Sigmoid colon (tissue), 7 donors: ENCODE data around the gene DYRK1A. TPM values are rescaled to one million over a fixed set of nuclear protein-coding genes. Genes with fewer than 3 reads are reported as not detected.

Source experiments
- DNase-seq: peaks from one replicate; pipeline ENCODE4 v3.0.0-alpha.2; 2019
- H3K27ac ChIP-seq, 4 donors: fragments of 200-600 bp; sonication (generic); one replicate each; pipeline ENCODE4 v1.5.1; 2016 to 2019; ENCODE audit warnings: mild to moderate bottlenecking in 1 of 4
- H3K27me3 ChIP-seq, 3 donors: fragments of 200-600 bp; sonication (generic); one replicate each; pipeline ENCODE4 v1.5.1; 2019; ENCODE audit warnings: mild to moderate bottlenecking in 1 of 3
- H3K36me3 ChIP-seq, 4 donors: fragments of 200-600 bp; sonication (generic); one replicate each; pipeline ENCODE4 v1.5.1; 2016 to 2019
- H3K4me1 ChIP-seq, 4 donors: fragments of 200-600 bp; sonication (generic); one replicate each; pipeline ENCODE4 v1.5.1; 2017 to 2019
- H3K4me3 ChIP-seq, 4 donors: fragments of 200-600 bp; sonication (generic); one replicate each; pipeline ENCODE4 v1.5.1; 2017 to 2019; ENCODE audit warnings: mild to moderate bottlenecking in 2 of 4, moderate library complexity in 1 of 4
- H3K9me3 ChIP-seq, 4 donors: fragments of 200-600 bp in 3 of 4; sonication (generic) in 3 of 4; one replicate each; pipeline versions ENCODE4 v1.5.1 to v1.6.1; 2013 to 2019
- CTCF ChIP-seq, 4 experiments: fragments of 450-650 bp in 3 of 4; fragments of 200-600 bp in 1 of 4; IDR thresholded peaks; one replicate each; pipeline ENCODE4 v1.5.1; 2016 to 2019; ENCODE audit warnings: antibody characterized with exemption in 4 of 4, mild to moderate bottlenecking in 3 of 4, moderate library complexity in 2 of 4
- EP300 ChIP-seq, 4 donors: sonication (generic); formaldehyde crosslinking; IDR thresholded peaks; one replicate each; pipeline ENCODE4 v1.6.1; 2017; ENCODE audit warnings: antibody characterized with exemption in 4 of 4
- POLR2A ChIP-seq, 2 donors: fragments of 450-650 bp; IDR thresholded peaks; one replicate each; pipeline ENCODE4 v1.6.1; 2016; ENCODE audit warnings: antibody characterized with exemption in 2 of 2, mild to moderate bottlenecking in 2 of 2, moderate library complexity in 2 of 2
- POLR2AphosphoS5 ChIP-seq, 4 donors: sonication (generic); formaldehyde crosslinking; IDR thresholded peaks; one replicate each; pipeline ENCODE4 v1.6.1; 2017; ENCODE audit warnings: antibody characterized with exemption in 4 of 4
- WGBS, 2 donors: extraction: QIAGEN DNeasy Blood & Tissue Kit; methylation state at CpG; one replicate each; pipeline ENCODE4 v1.1.7; 2013; 5-methylcytosine and 5-hydroxymethylcytosine counted together
- intact Hi-C: fragments of 100-400 bp; cut with DNase I; formaldehyde crosslinking; loops from one replicate; pipeline ENCODE4 v1.15.1; 2023
- polyA plus RNA-seq, 3 donors: library from polyadenylated mRNA; stranded (reverse); fragments of 200-250 nt; gene quantifications; one replicate each; pipeline ENCODE4 v1.2.3, GENCODE V29; 2013
- total RNA-seq, 4 donors: library from RNA; depleted of rRNA; stranded (reverse); fragments of >200 nt; gene quantifications; one replicate each; pipeline ENCODE4 v1.1.0, GENCODE V29; 2016
- donor health status: healthy with polysubstance abuse.
- donor health status: Bipolar disorder and iron deficiency.
- donor health status: healthy.

DYRK1A gene
- total and polyA plus RNA-seq, 7 donors: 11.4 to 74.1 (median 62.9) TPM

DNA sequence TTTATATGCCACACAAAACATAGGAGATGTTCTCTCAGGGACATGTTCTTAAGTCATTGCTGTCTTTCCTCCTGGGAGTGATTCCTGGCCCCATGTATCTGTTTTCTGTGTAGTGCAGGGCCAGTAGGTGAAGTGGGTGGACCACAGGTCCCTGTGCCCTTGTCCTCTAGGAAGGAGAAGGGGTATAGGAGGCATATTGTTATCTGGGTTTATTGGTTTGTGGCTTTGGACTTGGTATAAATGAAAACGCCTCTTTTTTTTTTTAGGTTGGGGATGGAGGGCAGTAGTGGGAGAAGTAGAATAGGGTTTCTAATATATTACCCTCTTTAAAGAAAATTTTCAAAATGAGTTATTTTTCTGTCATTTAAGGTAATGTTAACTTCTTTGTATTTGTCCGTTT, 29.4 kb downstream of the DYRK1A start:
- intact Hi-C loops: no loop called here
- DNase-seq: no peak
- H3K4me3 ChIP-seq: no peak overlapping the region
- TF ChIP-seq POLR2A (IDR thresholded peaks at IDR 0.05) (no peak), CTCF (IDR thresholded peaks at IDR 0.05) (no peak), EP300 (IDR thresholded peaks at IDR 0.05) (no peak), POLR2AphosphoS5 (IDR thresholded peaks at IDR 0.05) (no peak)
- H3K9me3 ChIP-seq: no peaks in the 10 kb centered on the region
- peaks cover 0 to 99% (median 83%) of the 10 kb centered on the region in 4 donors for H3K4me1 ChIP-seq
- WGBS, 2 donors: 80 to 83% methylated on average over 2 of the region's 2 CpGs
- H3K27ac ChIP-seq: no peak overlapping the region
- no peaks in the 10 kb centered on the region for H3K27me3 ChIP-seq
- H3K36me3 ChIP-seq: no peaks in the 10 kb centered on the region

GRCh38 chr21:37396855-37397254, 30.3 kb downstream of the DYRK1A start:
- intact Hi-C loops: no loop called here
- no peak for TF ChIP-seq POLR2A (IDR thresholded peaks at IDR 0.05)
- no peak for TF ChIP-seq POLR2AphosphoS5 (IDR thresholded peaks at IDR 0.05)
- no peak for TF ChIP-seq CTCF (IDR thresholded peaks at IDR 0.05)
- TF ChIP-seq EP300 (IDR thresholded peaks at IDR 0.05): no peak
- Histone ChIP-seq H3K4me1 (peaks cover 0 to 90% (median 75%) of the 10 kb centered on the region in 4 donors), H3K36me3 (no peaks in the 10 kb centered on the region), H3K9me3 (no peaks in the 10 kb centered on the region), H3K27me3 (no peaks in the 10 kb centered on the region), H3K4me3 (no peak overlapping the region), H3K27ac (no peak overlapping the region)
- WGBS, 2 donors: 91 to 93% methylated on average over 6 of the region's 6 CpGs
- DNase-seq: no peak

- Histone ChIP-seq H3K4me1 (peaks cover 0 to 76% (median 61%) of the 10 kb centered on the region in 4 donors), H3K27ac (no peak overlapping the region), H3K4me3 (no peak overlapping the region), H3K36me3 (no peaks in the 10 kb centered on the region), H3K9me3 (peaks cover 0 to 2% (median 0%) of the 10 kb centered on the region in 4 donors), H3K27me3 (no peaks in the 10 kb centered on the region)
- no peak for DNase-seq
- 71 to 89% methylated on average over 5 of the region's 5 CpGs for WGBS, 2 donors
- TF ChIP-seq POLR2AphosphoS5 (IDR thresholded peaks at IDR 0.05) (no peak), CTCF (IDR thresholded peaks at IDR 0.05) (no peak), EP300 (IDR thresholded peaks at IDR 0.05) (no peak), POLR2A (IDR thresholded peaks at IDR 0.05) (no peak)
- intact Hi-C loops: no loop called here
Measured at GRCh38 chr21:37398697-37399096, 32.1 kb downstream of the DYRK1A start.

DNA sequence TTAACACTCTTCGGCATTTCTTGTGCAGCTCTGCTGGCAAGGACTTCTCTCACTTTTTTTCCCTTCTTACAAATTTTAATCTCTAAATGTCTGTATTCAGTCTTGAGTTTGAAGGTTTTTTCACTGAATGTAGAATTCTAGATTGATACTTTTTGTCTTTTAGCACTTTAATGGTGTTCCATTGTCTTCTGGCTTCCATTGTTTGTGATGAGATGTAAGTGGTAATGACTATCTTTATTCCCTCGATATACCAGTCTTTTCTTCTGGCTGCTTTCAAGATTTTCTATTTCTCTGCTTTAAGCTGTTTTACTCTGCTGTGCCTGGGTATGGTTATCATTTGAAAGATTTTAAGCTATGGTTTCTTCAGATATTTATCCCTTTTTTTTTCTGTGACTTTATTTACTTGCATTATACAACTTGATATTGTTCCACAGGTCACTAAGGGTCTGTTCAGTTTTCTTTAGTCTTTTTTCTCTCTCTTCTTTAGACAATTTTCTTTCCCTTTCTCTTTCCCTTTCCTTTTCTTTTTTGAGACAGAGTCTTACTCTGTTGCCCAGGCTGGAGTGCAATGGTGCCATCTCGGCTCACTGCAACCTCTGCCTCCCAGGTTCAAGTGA, 35.8 kb downstream of the DYRK1A start:
- no peaks in the 10 kb centered on the region for H3K27me3 ChIP-seq
- TF ChIP-seq EP300 (IDR thresholded peaks at IDR 0.05) (no peak), POLR2AphosphoS5 (IDR thresholded peaks at IDR 0.05) (no peak), POLR2A (IDR thresholded peaks at IDR 0.05) (no peak), CTCF (IDR thresholded peaks at IDR 0.05) (no peak)

More for the DNA sequence above, 35.8 kb downstream of the DYRK1A start:
- no peak for DNase-seq
- H3K36me3 ChIP-seq: no peaks in the 10 kb centered on the region
- whole genome bisulfite sequencing, 2 donors: 95 to 97% methylated on average over 3 of the region's 3 CpGs
- H3K4me1 ChIP-seq: peaks cover 0 to 68% (median 56%) of the 10 kb centered on the region in 4 donors
- intact Hi-C loops: no loop called here
- no peak overlapping the region for H3K27ac ChIP-seq
- H3K9me3 ChIP-seq: peaks cover 0 to 2% (median 0%) of the 10 kb centered on the region in 4 donors
- H3K4me3 ChIP-seq: no peak overlapping the region
